HEK293T (cell line): ENCODE data around the gene SGCB.

ENCODE experiments used
- ARNT ChIP-seq: fragments of 450-650 bp; IDR thresholded peaks from 2 replicates; pipeline ENCODE4 v1.6.1; 2017; ENCODE audit warnings: mild to moderate bottlenecking
- BHLHE40 ChIP-seq: fragments of 450-650 bp; IDR thresholded peaks from 2 replicates; pipeline ENCODE4 v1.6.1; 2016; ENCODE audit warnings: mild to moderate bottlenecking, moderate library complexity, borderline replicate concordance
- ELF4 ChIP-seq: fragments of 450-650 bp; IDR thresholded peaks from 2 replicates; pipeline ENCODE4 v1.6.1; 2017; ENCODE audit warnings: antibody characterized with exemption
- FOXA1 ChIP-seq: fragments of 450-650 bp; IDR thresholded peaks from 2 replicates; pipeline ENCODE4 v1.6.1; 2016; ENCODE audit warnings: mild to moderate bottlenecking
- FOXK2 ChIP-seq: fragments of 450-650 bp; IDR thresholded peaks from 2 replicates; pipeline ENCODE4 v1.6.1; 2016; ENCODE audit warnings: mild to moderate bottlenecking
- FOXM1 ChIP-seq: fragments of 450-650 bp; IDR thresholded peaks from 2 replicates; pipeline ENCODE4 v1.6.1; 2017; ENCODE audit warnings: mild to moderate bottlenecking, borderline replicate concordance
- HDGF ChIP-seq: fragments of 450-650 bp; IDR thresholded peaks from 2 replicates; pipeline ENCODE4 v1.6.1; 2017; ENCODE audit warnings: antibody characterized with exemption, borderline replicate concordance
- PKNOX1 ChIP-seq: fragments of 450-650 bp; IDR thresholded peaks from 2 replicates; pipeline ENCODE4 v1.6.1; 2016
- SP1 ChIP-seq: fragments of 450-650 bp; IDR thresholded peaks from 2 replicates; pipeline ENCODE4 v1.6.1; 2017
- SUZ12 ChIP-seq: fragments of 450-650 bp; IDR thresholded peaks from 2 replicates; pipeline ENCODE4 v1.6.1; 2016; ENCODE audit warnings: mild to moderate bottlenecking
- TARDBP ChIP-seq: fragments of 450-650 bp; IDR thresholded peaks from 2 replicates; pipeline ENCODE4 v1.6.1; 2016
- ZNF384 ChIP-seq: fragments of 450-650 bp; IDR thresholded peaks from 2 replicates; pipeline ENCODE4 v1.6.1; 2016

- TF ChIP-seq HDGF (no peak), ZNF384 (no peak), SP1 (no peak), ARNT (no peak), FOXA1 (no peak), BHLHE40 (no peak), TARDBP (no peak), FOXM1 (no peak), FOXK2 (no peak), PKNOX1 (no peak), SUZ12 (no peak), ELF4 (no peak)
Observed at GRCh38 chr4:52001616-52002015, 36.5 kb downstream of the SGCB start.
